ENCODE results near the gene SEZ6. TPM values are rescaled to one million over a fixed set of nuclear protein-coding genes. Genes with fewer than 3 reads are reported as not detected.

SEZ6 gene
- total RNA-seq, 2 donors from 2014 or later = 0.20 TPM; not detected in 1

DNA sequence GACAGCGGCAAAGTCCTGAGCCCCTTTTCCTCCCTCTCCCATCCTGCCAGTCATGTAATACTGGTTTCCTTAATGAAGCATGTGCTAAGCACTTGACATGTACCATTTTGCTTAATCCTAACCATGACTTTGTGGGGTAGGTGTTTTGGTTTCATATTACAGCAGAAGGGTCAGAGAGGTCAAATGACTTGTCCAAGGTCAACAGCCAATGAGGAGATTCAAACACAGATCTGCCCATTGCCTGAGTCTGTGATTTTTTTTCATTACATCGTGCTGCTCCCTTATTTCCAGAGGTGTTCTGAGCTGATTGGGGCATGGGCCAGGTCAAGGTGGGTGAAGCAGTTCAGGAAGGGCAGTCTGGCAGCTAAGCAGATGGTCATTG is 36.9 kb downstream of the SEZ6 start:
- no peak overlapping the region for H3K4me3 ChIP-seq (ENCODE audit: low read length)
- Mint-ChIP-seq H3K9me3 (no peaks in the 10 kb centered on the region), H3K36me3 (ENCODE audit: low read depth) (no peaks in the 10 kb centered on the region), H3K27me3 (ENCODE audit: insufficient read depth) (peaks cover 14% of the 10 kb centered on the region), H3K4me3 (no peak overlapping the region), H3K27ac (no peak overlapping the region), H3K4me1 (peaks cover 28% of the 10 kb centered on the region)
- H3K36me3 ChIP-seq (ENCODE audit: control insufficient read depth, insufficient read depth, low read length) = no peaks in the 10 kb centered on the region
- H3K9ac ChIP-seq (ENCODE audit: extremely low read depth, low read length, poor library complexity, severe bottlenecking) = no peak overlapping the region
- H3K4me1 ChIP-seq (ENCODE audit: control insufficient read depth, insufficient read depth, low read length) = peaks cover 22% of the 10 kb centered on the region
- DNase-seq = no peak
- H3K27ac ChIP-seq (ENCODE audit: low read depth, low read length) = peak overlapping the region; percentile 95
- TF ChIP-seq, protein P1, sequence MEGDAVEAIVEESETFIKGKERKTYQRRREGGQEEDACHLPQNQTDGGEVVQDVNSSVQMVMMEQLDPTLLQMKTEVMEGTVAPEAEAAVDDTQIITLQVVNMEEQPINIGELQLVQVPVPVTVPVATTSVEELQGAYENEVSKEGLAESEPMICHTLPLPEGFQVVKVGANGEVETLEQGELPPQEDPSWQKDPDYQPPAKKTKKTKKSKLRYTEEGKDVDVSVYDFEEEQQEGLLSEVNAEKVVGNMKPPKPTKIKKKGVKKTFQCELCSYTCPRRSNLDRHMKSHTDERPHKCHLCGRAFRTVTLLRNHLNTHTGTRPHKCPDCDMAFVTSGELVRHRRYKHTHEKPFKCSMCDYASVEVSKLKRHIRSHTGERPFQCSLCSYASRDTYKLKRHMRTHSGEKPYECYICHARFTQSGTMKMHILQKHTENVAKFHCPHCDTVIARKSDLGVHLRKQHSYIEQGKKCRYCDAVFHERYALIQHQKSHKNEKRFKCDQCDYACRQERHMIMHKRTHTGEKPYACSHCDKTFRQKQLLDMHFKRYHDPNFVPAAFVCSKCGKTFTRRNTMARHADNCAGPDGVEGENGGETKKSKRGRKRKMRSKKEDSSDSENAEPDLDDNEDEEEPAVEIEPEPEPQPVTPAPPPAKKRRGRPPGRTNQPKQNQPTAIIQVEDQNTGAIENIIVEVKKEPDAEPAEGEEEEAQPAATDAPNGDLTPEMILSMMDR (conservative IDR thresholded peaks at IDR 0.05) = no peak
- 44 to 55% methylated on average over 2 of the region's 2 CpGs for WGBS, 2 experiments (ENCODE audit: insufficient coverage in 1 of 2, insufficient read length in 1 of 2)
- no peaks in the 10 kb centered on the region for H3K27me3 ChIP-seq (ENCODE audit: control insufficient read depth, insufficient read depth, low read length, poor library complexity, severe bottlenecking)
- H3K9me3 ChIP-seq (ENCODE audit: control insufficient read depth, low read length) = no peaks in the 10 kb centered on the region

DNA sequence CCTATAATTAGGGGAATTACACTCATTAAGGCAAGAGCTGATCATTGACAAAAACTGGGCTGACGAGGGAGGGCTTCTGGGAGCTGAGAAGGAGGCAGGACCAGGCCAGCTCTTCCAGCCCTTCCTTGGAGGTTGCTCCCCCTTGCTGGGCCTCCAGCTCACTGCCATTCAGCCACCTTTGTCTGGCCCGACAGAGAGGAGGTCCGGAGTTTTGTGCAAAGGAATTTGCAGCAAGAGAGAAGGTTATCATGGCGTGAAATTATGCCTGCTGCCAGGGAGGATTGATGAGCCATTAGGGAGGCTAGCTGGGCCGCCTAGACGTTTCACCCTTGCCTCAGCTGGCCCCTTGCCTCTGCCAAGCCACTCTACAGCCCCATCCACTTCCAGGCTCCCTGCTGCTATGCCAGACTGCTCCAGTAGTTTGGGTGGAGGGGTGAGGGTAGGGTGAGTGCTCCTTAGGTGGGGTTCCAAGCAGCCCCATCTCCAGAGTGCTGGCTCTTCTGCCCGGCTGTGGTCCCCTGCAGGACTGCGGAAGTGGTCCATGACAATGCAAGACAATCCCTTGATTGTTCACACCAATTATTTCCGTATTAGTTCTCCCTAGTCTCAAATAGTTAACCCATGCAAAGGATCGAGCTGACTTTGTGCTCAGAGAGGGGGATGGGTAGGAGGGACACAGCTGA is 37.5 kb downstream of the SEZ6 start:
- Mint-ChIP-seq H3K27ac (no peak overlapping the region), H3K27me3 (ENCODE audit: insufficient read depth) (peaks cover 13% of the 10 kb centered on the region), H3K4me1 (peaks cover 28% of the 10 kb centered on the region), H3K4me3 (no peak overlapping the region), H3K36me3 (ENCODE audit: low read depth) (no peaks in the 10 kb centered on the region), H3K9me3 (no peaks in the 10 kb centered on the region)
- Histone ChIP-seq H3K4me1 (ENCODE audit: control insufficient read depth, insufficient read depth, low read length) (peaks cover 22% of the 10 kb centered on the region), H3K36me3 (ENCODE audit: control insufficient read depth, insufficient read depth, low read length) (no peaks in the 10 kb centered on the region), H3K4me3 (ENCODE audit: low read length) (no peak overlapping the region), H3K9ac (ENCODE audit: extremely low read depth, low read length, poor library complexity, severe bottlenecking) (no peak overlapping the region), H3K27ac (ENCODE audit: low read depth, low read length) (peak overlapping the region; percentile 95), H3K27me3 (ENCODE audit: control insufficient read depth, insufficient read depth, low read length, poor library complexity, severe bottlenecking) (no peaks in the 10 kb centered on the region), H3K9me3 (ENCODE audit: control insufficient read depth, low read length) (no peaks in the 10 kb centered on the region)
- whole genome bisulfite sequencing, 2 experiments (ENCODE audit: insufficient coverage in 1 of 2, insufficient read length in 1 of 2) = 37 to 51% methylated on average over 3 to 10 of the region's 10 CpGs
- TF ChIP-seq, protein P1 (conservative IDR thresholded peaks at IDR 0.05) = no peak
- DNase-seq = peak; percentile 74

DNA sequence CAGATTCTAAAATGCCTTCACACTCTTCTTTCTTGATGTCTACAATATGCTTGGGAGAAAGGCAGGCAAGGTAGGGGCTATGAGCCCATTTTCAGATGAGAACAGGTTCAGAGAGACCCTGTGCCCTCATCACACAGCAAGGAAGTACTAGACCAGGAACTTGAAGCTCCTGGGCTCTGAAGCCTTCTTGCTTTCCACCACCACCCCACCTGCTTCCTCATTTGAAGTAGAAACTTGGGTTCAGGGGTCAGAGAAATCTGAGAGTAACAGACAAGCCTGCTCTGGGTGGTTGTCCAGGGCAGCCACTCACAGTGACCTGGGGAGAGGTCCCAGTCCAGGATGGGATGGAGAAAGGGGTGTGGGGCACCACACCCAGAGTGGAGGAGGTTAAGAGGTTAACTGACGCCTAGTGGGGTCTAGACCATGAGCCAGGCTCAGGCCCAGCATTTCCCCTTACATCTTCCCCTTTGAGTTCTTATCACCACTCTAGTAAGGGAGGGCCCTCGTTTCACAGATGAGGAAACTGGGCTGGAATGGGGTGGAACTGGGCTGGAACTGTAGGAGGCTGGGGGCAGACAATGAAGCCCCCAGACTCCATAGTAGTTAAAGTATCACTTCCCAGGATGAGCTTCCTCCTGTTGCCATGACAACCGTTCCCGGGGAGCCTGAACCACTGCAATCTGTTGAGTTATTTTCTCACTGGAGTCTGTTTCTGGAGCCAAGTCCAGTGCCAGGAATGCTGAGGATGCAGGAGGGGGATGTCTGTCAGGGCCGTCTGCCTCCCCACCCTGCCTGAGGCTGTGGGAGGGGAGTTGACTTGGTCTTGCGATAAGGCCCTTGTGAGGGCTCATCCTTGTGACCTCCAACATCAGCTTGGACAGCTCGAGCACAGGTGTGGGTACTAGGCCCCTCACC is 38.4 kb downstream of the SEZ6 start:
- no peaks in the 10 kb centered on the region for H3K36me3 ChIP-seq (ENCODE audit: control insufficient read depth, insufficient read depth, low read length)
- peaks cover 28% of the 10 kb centered on the region for H3K4me1 Mint-ChIP-seq
- DNase-seq = peak; percentile 74
- no peak overlapping the region for H3K27ac Mint-ChIP-seq
- H3K9ac ChIP-seq (ENCODE audit: extremely low read depth, low read length, poor library complexity, severe bottlenecking) = no peak overlapping the region
- H3K36me3 Mint-ChIP-seq (ENCODE audit: low read depth) = no peaks in the 10 kb centered on the region
- H3K9me3 Mint-ChIP-seq = no peaks in the 10 kb centered on the region
- H3K27me3 ChIP-seq (ENCODE audit: control insufficient read depth, insufficient read depth, low read length, poor library complexity, severe bottlenecking) = no peaks in the 10 kb centered on the region
- no peaks in the 10 kb centered on the region for H3K9me3 ChIP-seq (ENCODE audit: control insufficient read depth, low read length)
- no peak overlapping the region for H3K4me3 Mint-ChIP-seq
- no peak overlapping the region for H3K4me3 ChIP-seq (ENCODE audit: low read length)
- 75 to 90% methylated on average over 2 to 6 of the region's 7 CpGs for WGBS, 2 experiments (ENCODE audit: insufficient coverage in 1 of 2, insufficient read length in 1 of 2)
- H3K4me1 ChIP-seq (ENCODE audit: control insufficient read depth, insufficient read depth, low read length) = peaks cover 22% of the 10 kb centered on the region
- peak overlapping the region; percentile 95 for H3K27ac ChIP-seq (ENCODE audit: low read depth, low read length)
- peaks cover 14% of the 10 kb centered on the region for H3K27me3 Mint-ChIP-seq (ENCODE audit: insufficient read depth)
- TF ChIP-seq, protein P1 (conservative IDR thresholded peaks at IDR 0.05) = no peak

Measured in endodermal cell (in vitro differentiated cells).